MG63 (cell line): ENCODE results near the gene ATP2A1. TPM values are rescaled to one million over a fixed set of nuclear protein-coding genes. Genes with fewer than 3 reads are reported as not detected.
"Not testable (repeated sequence)": the region's sequence is repeated elsewhere in the genome, so short reads cannot be mapped to it uniquely, and the experiment has no call there.

Experiments
- DNase-seq: peaks from one replicate; pipeline ENCODE4 v3.0.0-alpha.2; 2020
- H3K27me3 ChIP-seq: fragments of 250-450 bp; sonication (Bioruptor Pico); 2 replicates; pipeline ENCODE4 v1.5.1; 2020; ENCODE audit warnings: mild to moderate bottlenecking, moderate library complexity
- H3K36me3 ChIP-seq: fragments of 250-450 bp; sonication (Bioruptor Pico); 2 replicates; pipeline ENCODE4 v1.5.1; 2020; ENCODE audit warnings: mild to moderate bottlenecking, moderate library complexity
- H3K4me3 ChIP-seq: fragments of 250-450 bp; sonication (Bioruptor Pico); 2 replicates; pipeline ENCODE4 v1.5.1; 2020; ENCODE audit warnings: mild to moderate bottlenecking, moderate library complexity
- H3K9me3 ChIP-seq: fragments of 250-450 bp; sonication (Bioruptor Pico); 2 replicates; pipeline ENCODE4 v1.5.1; 2020; ENCODE audit warnings: mild to moderate bottlenecking, moderate library complexity
- total RNA-seq: library from RNA; depleted of rRNA; stranded (reverse); fragments of >200 nt; shearing (Covaris generic); gene quantifications from 2 replicates; pipeline ENCODE4 v1.2.3, GENCODE V29; 2014; ENCODE audit warnings: low replicate concordance

The ATP2A1 gene
- total RNA-seq, 1 experiment from 2014 or later, result not detected

GRCh38 chr16:28913946-28914724 lies 35.8 kb downstream of the ATP2A1 start:
- no peaks in the 10 kb centered on the region for H3K9me3 ChIP-seq
- no peak overlapping the region for H3K4me3 ChIP-seq
- no peak for DNase-seq
- H3K36me3 ChIP-seq, result peaks cover 37% of the 10 kb centered on the region
- no peaks in the 10 kb centered on the region for H3K27me3 ChIP-seq

DNA sequence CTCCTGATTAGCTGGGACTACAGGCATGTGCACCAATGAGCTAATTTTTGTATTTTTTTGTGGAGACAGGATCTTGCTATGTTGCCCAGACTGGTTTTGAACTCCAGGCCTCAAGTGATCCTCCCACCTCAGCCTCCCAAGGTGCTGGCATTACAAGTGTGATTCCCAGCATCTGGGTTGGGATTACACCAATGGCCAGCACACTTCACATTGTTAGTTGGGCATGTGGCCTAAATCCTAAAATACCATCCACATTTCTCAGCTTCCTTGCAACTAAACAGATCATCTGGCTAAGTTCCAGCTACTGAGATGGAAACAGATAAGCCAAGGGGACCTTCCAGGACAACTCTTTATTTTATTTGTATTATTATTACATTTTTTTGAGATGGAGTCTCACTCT lies 36.9 kb downstream of the ATP2A1 start:
- DNase-seq, result peak; percentile 26
- Histone ChIP-seq H3K27me3 (no peaks in the 10 kb centered on the region), H3K9me3 (no peaks in the 10 kb centered on the region), H3K4me3 (no peak overlapping the region), H3K36me3 (peaks cover 39% of the 10 kb centered on the region)

GRCh38 chr16:28917095-28917494 lies 38.8 kb downstream of the ATP2A1 start:
- Histone ChIP-seq H3K36me3 (peaks cover 36% of the 10 kb centered on the region), H3K9me3 (no peaks in the 10 kb centered on the region), H3K27me3 (no peaks in the 10 kb centered on the region), H3K4me3 (no peak overlapping the region)
- DNase-seq, result no peak

GRCh38 chr16:28918698-28919097 lies 40.4 kb downstream of the ATP2A1 start:
- H3K9me3 ChIP-seq, result no peaks in the 10 kb centered on the region
- no peaks in the 10 kb centered on the region for H3K27me3 ChIP-seq
- peaks cover 41% of the 10 kb centered on the region for H3K36me3 ChIP-seq
- no peak overlapping the region for H3K4me3 ChIP-seq
- DNase-seq, result no peak

GRCh38 chr16:28923231-28923587 lies 44.9 kb downstream of the ATP2A1 start:
- Histone ChIP-seq H3K27me3 (no peaks in the 10 kb centered on the region), H3K9me3 (no peaks in the 10 kb centered on the region), H3K4me3 (no peak overlapping the region), H3K36me3 (peaks cover 17% of the 10 kb centered on the region)
- no peak for DNase-seq

GRCh38 chr16:28923652-28924398 lies 45.5 kb downstream of the ATP2A1 start:
- H3K27me3 ChIP-seq, result no peaks in the 10 kb centered on the region
- peaks cover 16% of the 10 kb centered on the region for H3K36me3 ChIP-seq
- no peak for DNase-seq
- no peaks in the 10 kb centered on the region for H3K9me3 ChIP-seq
- no peak overlapping the region for H3K4me3 ChIP-seq

DNA sequence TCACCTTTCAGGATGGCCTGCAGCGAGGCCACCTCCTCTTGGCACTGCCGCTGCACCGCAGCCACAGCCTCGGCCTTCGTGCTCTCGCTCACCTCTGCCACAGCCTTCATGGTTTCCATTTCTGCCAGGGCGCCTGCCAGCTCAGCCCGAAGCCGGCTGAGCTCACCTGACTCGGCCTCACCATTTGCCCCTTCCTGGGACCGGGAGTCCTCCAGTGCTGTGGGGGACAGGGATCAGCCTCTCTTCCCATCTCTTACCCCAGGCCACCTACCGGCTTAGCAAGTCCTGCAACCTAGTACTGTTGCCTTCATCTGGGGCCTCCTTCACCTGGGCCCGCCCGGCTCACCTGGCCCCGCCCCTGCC lies 46.1 kb downstream of the ATP2A1 start:
- peak overlapping the region; percentile 100 for H3K4me3 ChIP-seq
- peaks cover 14% of the 10 kb centered on the region for H3K36me3 ChIP-seq
- H3K9me3 ChIP-seq, result no peaks in the 10 kb centered on the region
- DNase-seq, result no peak
- no peaks in the 10 kb centered on the region for H3K27me3 ChIP-seq

- Histone ChIP-seq H3K36me3 (peaks cover 12% of the 10 kb centered on the region), H3K9me3 (no peaks in the 10 kb centered on the region), H3K27me3 (no peaks in the 10 kb centered on the region), H3K4me3 (peak within 1 kb of the TSS; percentile 100)
- peak; percentile 94 for DNase-seq
Measured at GRCh38 chr16:28924762-28925385, 46.6 kb downstream of the ATP2A1 start, which contains the start of gene RABEP2. RABEP2 (minus strand) TSS chr16:28925238; CDS start chr16:28925163, 75 bp downstream.

- Histone ChIP-seq H3K36me3 (peaks cover 12% of the 10 kb centered on the region), H3K27me3 (no peaks in the 10 kb centered on the region), H3K4me3 (peak overlapping the region; percentile 100), H3K9me3 (no peaks in the 10 kb centered on the region)
- peak; percentile 84 for DNase-seq
Measured at GRCh38 chr16:28925386-28926228, 47.3 kb downstream of the ATP2A1 start.

DNA sequence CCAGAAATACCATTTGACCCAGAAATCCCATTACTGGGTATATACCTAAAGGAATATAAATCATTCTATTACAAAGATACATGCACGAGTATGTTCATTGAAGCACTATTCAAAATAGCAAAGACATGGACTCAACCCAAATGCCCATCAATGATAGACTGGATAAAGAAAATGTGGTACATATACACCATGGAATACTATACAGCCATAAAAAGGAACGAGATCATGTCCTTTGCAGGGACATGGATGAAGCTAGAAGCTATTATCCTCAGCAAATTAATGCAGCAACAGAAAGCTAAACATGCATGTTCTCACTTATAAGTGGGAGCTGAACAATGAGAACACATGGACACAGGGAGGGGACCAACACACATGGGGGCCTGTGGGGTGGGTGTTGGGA lies 48.0 kb downstream of the ATP2A1 start:
- Histone ChIP-seq H3K4me3 (peak overlapping the region; percentile 100), H3K36me3 (peaks cover 12% of the 10 kb centered on the region)
- not testable (repeated sequence) for H3K27me3 ChIP-seq, DNase-seq, H3K9me3 ChIP-seq

DNA sequence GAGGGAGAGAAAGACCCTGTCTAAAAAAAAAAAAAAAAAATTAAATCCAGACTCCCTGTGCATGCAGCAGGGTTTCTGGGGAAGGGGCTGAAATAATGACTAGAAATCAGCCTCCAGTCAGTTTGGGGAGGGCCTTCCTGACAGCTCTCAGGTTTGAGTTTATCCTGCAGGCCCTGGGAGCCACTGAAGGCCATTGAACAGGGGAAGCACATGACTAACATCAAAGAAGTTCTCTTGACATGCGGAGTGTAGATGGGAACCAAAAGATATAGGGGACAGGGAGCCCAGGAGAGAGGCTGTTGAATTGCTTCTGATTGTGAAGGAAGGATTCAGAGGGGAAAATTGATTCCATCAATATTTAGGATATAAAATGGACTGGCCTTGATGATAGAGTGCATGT lies 49.5 kb downstream of the ATP2A1 start:
- Histone ChIP-seq H3K4me3 (no peak overlapping the region), H3K36me3 (peaks cover 5% of the 10 kb centered on the region), H3K9me3 (no peaks in the 10 kb centered on the region), H3K27me3 (no peaks in the 10 kb centered on the region)
- no peak for DNase-seq

DNA sequence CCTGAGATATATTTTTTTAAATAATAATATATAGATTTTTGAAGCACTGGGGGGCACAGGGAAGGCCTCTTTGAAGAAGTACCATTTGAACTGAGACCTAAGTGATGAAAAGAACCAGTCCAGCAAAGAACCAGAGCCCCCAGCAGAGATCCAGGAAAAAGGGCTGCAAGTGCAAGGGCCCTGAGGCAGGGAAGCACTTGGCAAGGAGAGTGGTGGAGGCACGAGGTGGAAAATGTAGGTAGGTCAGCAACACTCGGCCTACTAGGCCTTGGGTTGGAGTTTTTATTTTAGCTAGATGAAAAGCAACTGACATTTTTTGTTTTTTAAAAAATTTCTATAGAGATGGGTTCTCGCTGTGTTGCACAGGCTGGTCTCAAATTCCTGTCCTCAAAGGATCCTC lies 51.9 kb downstream of the ATP2A1 start:
- DNase-seq, result no peak
- Histone ChIP-seq H3K36me3 (peaks cover 2% of the 10 kb centered on the region; the same call in 1 of the 2 replicates), H3K27me3 (no peaks in the 10 kb centered on the region), H3K9me3 (no peaks in the 10 kb centered on the region), H3K4me3 (no peak overlapping the region)

DNA sequence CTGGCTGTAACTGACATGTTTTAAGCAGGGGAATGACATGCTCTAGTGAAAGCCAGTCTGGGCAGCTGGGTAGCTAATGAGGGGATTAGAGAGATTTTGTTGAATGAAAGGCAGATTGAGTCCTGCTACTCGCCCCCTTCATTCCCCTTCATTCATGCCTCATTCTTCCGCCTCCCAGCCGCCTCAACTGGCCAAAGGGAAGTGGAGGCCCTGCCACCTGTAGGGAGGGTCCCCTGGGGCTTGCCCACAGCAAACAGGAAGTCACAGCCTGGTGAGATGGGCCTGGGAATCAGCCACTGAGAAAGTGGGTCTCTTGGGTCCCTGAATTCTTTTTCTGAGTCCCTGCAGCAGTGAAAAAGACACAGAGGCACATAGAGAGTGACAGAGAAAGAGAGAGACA lies 52.4 kb downstream of the ATP2A1 start:
- no peak for DNase-seq
- no peaks in the 10 kb centered on the region for H3K36me3 ChIP-seq
- H3K4me3 ChIP-seq, result no peak overlapping the region
- H3K27me3 ChIP-seq, result no peaks in the 10 kb centered on the region
- no peaks in the 10 kb centered on the region for H3K9me3 ChIP-seq

GRCh38 chr16:28931801-28932225 lies 53.5 kb downstream of the ATP2A1 start, which contains the start of gene CD19:
CD19 (plus strand) TSS chr16:28931971; CDS start chr16:28932001, 30 bp downstream.
- no peak within 1 kb of the TSS for H3K4me3 ChIP-seq
- no peaks in the 10 kb centered on the region for H3K9me3 ChIP-seq
- no peak for DNase-seq
- H3K27me3 ChIP-seq, result no peaks in the 10 kb centered on the region
- no peaks in the 10 kb centered on the region for H3K36me3 ChIP-seq

GRCh38 chr16:28932339-28933141 lies 54.3 kb downstream of the ATP2A1 start:
- H3K4me3 ChIP-seq, result no peak overlapping the region
- no peaks in the 10 kb centered on the region for H3K9me3 ChIP-seq
- no peak for DNase-seq
- no peaks in the 10 kb centered on the region for H3K36me3 ChIP-seq
- H3K27me3 ChIP-seq, result no peaks in the 10 kb centered on the region

GRCh38 chr16:28933171-28933570 lies 54.9 kb downstream of the ATP2A1 start:
- Histone ChIP-seq H3K4me3 (no peak overlapping the region), H3K9me3 (no peaks in the 10 kb centered on the region), H3K36me3 (no peaks in the 10 kb centered on the region), H3K27me3 (no peaks in the 10 kb centered on the region)
- no peak for DNase-seq
